GM10266 (cell line): ENCODE measurements around the gene ABHD17A.

ENCODE experiments used
- DNase-seq: peaks from one replicate; pipeline ENCODE4 v3.0.0; 2012; ENCODE audit errors: extremely low spot score
- CTCF ChIP-seq: IDR thresholded peaks from 2 replicates; pipeline ENCODE4 v1.5.1; 2012; ENCODE audit warnings: mild to moderate bottlenecking, low read depth; ENCODE audit not compliant: control insufficient read depth, insufficient read depth; ENCODE audit errors: missing control alignments

ABHD17A gene

GRCh38 chr19:1843646-1844394, 41.5 kb downstream of the ABHD17A start:
- no peak for DNase-seq
- peak; percentile 14 for TF ChIP-seq CTCF

GRCh38 chr19:1843116-1843515, 42.2 kb downstream of the ABHD17A start:
- DNase-seq: no peak
- TF ChIP-seq CTCF: no peak

- no peak for TF ChIP-seq CTCF
- DNase-seq: no peak
Observed at GRCh38 chr19:1841209-1841924, 43.9 kb downstream of the ABHD17A start.

- TF ChIP-seq CTCF: no peak
- no peak for DNase-seq
Observed at GRCh38 chr19:1840541-1841115, 44.7 kb downstream of the ABHD17A start.

GRCh38 chr19:1839658-1840540, 45.4 kb downstream of the ABHD17A start:
- no peak for DNase-seq

GRCh38 chr19:1837625-1838105, 47.6 kb downstream of the ABHD17A start:
- peak; percentile 92 for TF ChIP-seq CTCF
- peak; percentile 88 for DNase-seq

More at GRCh38 chr19:1839658-1840540, 45.4 kb downstream of the ABHD17A start:
- TF ChIP-seq CTCF: no peak
